Skeletal muscle satellite cell (primary cell): ENCODE measurements around the gene ZNF365.
"Not testable (repeated sequence)": the region's sequence is repeated elsewhere in the genome, so short reads cannot be mapped to it uniquely, and the experiment has no call there.

Experiments
- H3K27me3 ChIP-seq: 2 replicates; pipeline ENCODE4 v1.7.0; 2013; ENCODE audit warnings: low read length; ENCODE audit not compliant: control insufficient read depth, insufficient read depth
- H3K36me3 ChIP-seq: 2 replicates; pipeline ENCODE4 v1.7.0; 2013; ENCODE audit warnings: mild to moderate bottlenecking, control low read depth, low read length; ENCODE audit not compliant: insufficient read depth
- H3K4me1 ChIP-seq: 2 replicates; pipeline ENCODE4 v1.7.0; 2013; ENCODE audit warnings: low read length; ENCODE audit not compliant: control insufficient read depth, insufficient read depth
- H3K4me2 ChIP-seq: 2 replicates; pipeline ENCODE4 v1.7.0; 2013; ENCODE audit warnings: mild to moderate bottlenecking, low read length
- H3K4me3 ChIP-seq: 2 replicates; pipeline ENCODE4 v1.7.0; 2013; ENCODE audit warnings: low read length
- H3K9ac ChIP-seq: 2 replicates; pipeline ENCODE4 v1.7.0; 2013; ENCODE audit warnings: mild to moderate bottlenecking, low read depth, low read length, moderate library complexity
- H3K9me3 ChIP-seq: replicated peaks from 2 replicates; pipeline ENCODE4 v1.7.0; 2013; ENCODE audit warnings: mild to moderate bottlenecking, control low read depth, low read length

Gene ZNF365

DNA sequence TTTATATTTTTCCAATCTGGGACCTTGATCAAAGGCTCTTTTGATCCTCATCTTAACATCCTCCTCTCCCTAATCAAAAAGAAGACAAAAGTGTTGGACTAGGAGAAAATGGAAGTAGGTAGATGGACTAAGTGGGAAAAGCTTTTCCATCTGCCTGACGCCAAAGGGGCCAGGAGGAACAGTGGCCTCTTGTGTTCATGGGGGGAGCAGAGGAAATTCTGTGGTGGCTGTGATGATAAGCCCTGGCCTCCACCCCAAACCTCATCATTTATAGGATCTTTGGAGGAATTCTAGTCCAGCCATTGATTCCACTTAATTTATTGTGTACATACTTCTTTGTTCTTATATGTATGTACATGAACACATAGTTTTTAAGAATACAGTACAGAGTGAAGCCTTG lies 21.7 kb downstream of the ZNF365 start:
- peaks cover 4% of the 10 kb centered on the region for H3K4me1 ChIP-seq
- no peaks in the 10 kb centered on the region for H3K9me3 ChIP-seq
- no peak overlapping the region for H3K9ac ChIP-seq
- no peaks in the 10 kb centered on the region for H3K36me3 ChIP-seq
- no peaks in the 10 kb centered on the region for H3K27me3 ChIP-seq
- H3K4me3 ChIP-seq: no peak overlapping the region
- H3K4me2 ChIP-seq: no peak overlapping the region

DNA sequence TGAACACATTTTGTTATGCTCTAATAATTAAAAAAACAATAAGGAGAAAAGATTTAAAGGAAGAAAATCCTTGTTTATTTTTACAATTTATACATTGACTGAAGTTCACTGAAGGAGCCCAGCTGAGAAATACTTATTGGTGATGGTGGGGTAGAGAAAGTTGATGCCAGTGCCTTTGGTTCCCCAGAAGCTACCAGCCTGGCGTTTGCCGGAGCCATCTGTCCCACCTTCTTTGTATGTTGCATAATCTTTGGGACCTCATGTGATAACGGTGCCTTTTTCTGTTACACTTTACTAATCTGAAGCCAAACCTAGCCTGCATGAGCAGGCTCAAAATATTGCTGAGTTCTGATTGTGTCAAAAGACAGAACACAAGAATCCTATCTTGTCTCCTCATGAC lies 22.7 kb downstream of the ZNF365 start:
- no peak overlapping the region for H3K4me2 ChIP-seq
- H3K9me3 ChIP-seq: no peaks in the 10 kb centered on the region
- no peak overlapping the region for H3K9ac ChIP-seq
- H3K4me3 ChIP-seq: no peak overlapping the region
- no peaks in the 10 kb centered on the region for H3K27me3 ChIP-seq
- H3K36me3 ChIP-seq: no peaks in the 10 kb centered on the region
- H3K4me1 ChIP-seq: peaks cover 4% of the 10 kb centered on the region

DNA sequence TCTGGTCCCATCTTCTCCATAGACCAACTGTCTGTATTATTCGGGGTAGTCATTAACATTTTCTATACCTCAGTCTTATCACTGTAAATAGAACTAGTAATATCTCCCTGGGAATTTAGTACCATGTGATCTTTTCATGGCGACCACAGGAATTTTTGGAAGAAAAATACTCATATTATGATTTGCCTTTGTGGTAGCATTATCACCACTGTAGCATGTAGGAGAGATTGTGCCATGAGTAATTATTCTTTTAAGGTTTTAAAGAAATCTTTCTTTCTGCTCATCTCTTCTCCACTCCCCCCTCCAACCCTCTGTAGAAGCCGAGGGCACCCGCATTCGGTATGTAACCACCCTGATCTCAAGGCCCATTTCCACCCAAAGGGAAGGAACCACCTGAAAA lies 25.0 kb downstream of the ZNF365 start:
- H3K4me1 ChIP-seq: peaks cover 4% of the 10 kb centered on the region
- H3K36me3 ChIP-seq: no peaks in the 10 kb centered on the region
- no peaks in the 10 kb centered on the region for H3K9me3 ChIP-seq
- no peak overlapping the region for H3K9ac ChIP-seq
- no peak overlapping the region for H3K4me2 ChIP-seq
- H3K4me3 ChIP-seq: no peak overlapping the region
- H3K27me3 ChIP-seq: no peaks in the 10 kb centered on the region

DNA sequence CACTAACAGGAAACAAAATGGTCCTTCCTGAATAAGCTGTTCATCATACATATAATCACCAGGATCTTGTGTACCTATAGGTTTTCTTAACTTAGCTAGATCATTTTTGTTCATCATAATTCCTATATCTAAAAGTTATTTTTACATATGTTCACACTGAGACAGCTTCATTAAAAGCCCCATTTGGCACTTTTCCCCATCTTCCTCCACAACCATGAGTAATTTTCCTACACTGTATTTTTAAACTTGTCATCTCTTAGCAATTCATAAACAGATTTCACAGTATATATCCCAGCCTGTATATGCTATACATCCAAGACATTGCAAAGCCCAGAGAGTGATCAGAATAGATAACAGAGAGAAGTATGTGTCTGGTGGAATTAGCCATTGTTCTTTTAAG lies 28.3 kb downstream of the ZNF365 start:
- Histone ChIP-seq H3K9ac (no peak overlapping the region), H3K4me3 (no peak overlapping the region), H3K9me3 (no peaks in the 10 kb centered on the region), H3K4me2 (no peak overlapping the region), H3K4me1 (peaks cover 4% of the 10 kb centered on the region), H3K27me3 (no peaks in the 10 kb centered on the region), H3K36me3 (no peaks in the 10 kb centered on the region)

DNA sequence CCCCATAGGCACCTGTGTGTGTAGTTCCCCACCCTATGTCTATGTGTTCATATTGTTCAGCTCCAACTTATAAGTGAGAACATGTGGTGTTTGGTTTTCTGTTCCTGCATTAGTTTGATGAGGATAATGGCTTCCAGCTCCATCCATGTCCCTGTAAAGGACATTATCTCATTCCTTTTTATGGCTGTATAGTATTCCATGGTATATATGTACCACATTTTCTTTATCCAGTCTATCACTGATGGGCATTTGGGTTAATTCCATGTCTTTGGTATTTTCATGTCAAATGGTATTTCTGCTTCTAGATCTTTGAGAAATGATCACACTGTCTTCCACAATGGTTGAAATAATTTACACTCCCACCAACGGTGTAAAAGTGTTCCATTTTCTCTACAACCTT lies 36.4 kb downstream of the ZNF365 start:
- H3K4me3 ChIP-seq, H3K9ac ChIP-seq, H3K9me3 ChIP-seq, H3K36me3 ChIP-seq, H3K27me3 ChIP-seq, H3K4me2 ChIP-seq, H3K4me1 ChIP-seq: not testable (repeated sequence)

DNA sequence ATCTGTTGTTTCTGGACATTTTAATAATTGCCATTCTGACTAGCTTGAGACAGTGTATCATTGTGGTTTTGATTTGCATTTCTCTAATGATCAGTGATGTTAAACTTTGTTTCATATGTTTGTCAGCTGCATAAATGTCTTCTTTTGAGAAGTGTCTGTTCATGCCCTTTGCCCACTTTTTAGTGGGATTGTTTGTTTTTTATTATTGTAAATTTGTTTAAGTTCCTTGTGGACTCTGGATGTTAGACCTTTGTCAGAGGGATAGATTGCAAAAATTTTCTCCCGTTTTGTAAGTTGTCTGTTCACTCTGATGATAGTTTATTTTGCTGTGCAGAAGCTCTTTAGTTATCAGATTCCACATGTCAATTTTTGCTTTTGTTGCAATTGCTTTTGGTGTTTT lies 36.8 kb downstream of the ZNF365 start:
- not testable (repeated sequence) for H3K9me3 ChIP-seq, H3K27me3 ChIP-seq, H3K4me2 ChIP-seq, H3K4me1 ChIP-seq, H3K4me3 ChIP-seq, H3K36me3 ChIP-seq, H3K9ac ChIP-seq

DNA sequence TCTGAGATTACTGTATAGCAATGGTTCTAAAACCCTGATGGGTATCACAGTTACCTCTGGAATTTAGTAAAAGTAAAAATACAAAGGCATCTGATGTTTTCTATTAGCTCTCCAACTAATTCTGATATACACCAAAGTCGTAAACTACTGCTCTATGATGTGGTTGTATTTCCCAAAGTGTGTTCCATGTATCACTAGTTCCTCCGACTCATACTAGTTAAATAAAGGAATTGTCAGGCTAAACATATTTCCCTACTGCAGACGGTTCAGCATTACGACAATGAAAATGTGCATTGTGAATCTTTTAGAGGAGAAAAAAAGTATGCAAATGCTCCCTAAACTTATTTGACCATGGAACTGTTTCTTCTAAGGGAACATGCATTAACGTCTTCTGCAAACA lies 38.9 kb downstream of the ZNF365 start:
- no peaks in the 10 kb centered on the region for H3K4me1 ChIP-seq
- H3K4me3 ChIP-seq: no peak overlapping the region
- no peak overlapping the region for H3K9ac ChIP-seq
- no peaks in the 10 kb centered on the region for H3K36me3 ChIP-seq
- no peaks in the 10 kb centered on the region for H3K27me3 ChIP-seq
- no peak overlapping the region for H3K4me2 ChIP-seq
- H3K9me3 ChIP-seq: no peaks in the 10 kb centered on the region

DNA sequence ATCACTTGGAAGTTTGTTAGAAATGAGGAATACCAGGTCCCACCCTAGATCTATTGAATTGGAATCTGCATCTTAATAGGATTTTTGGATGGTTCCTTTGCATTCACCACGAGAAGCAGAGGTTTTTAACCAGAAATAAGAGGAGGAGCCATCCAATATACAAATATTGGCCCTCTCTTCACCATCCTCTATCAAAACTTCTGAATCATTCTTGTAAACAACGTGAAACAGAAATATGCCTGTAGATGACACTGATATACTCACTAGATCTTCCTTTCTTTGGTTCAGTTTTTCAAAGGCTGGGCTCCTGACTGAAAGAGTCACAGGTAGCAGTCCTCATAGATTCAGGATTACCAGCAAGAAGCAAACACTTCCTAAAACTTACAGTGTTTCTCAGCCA lies 39.5 kb downstream of the ZNF365 start:
- no peak overlapping the region for H3K4me2 ChIP-seq
- H3K27me3 ChIP-seq: no peaks in the 10 kb centered on the region
- no peaks in the 10 kb centered on the region for H3K9me3 ChIP-seq
- no peaks in the 10 kb centered on the region for H3K4me1 ChIP-seq
- H3K9ac ChIP-seq: no peak overlapping the region
- no peaks in the 10 kb centered on the region for H3K36me3 ChIP-seq
- H3K4me3 ChIP-seq: no peak overlapping the region

DNA sequence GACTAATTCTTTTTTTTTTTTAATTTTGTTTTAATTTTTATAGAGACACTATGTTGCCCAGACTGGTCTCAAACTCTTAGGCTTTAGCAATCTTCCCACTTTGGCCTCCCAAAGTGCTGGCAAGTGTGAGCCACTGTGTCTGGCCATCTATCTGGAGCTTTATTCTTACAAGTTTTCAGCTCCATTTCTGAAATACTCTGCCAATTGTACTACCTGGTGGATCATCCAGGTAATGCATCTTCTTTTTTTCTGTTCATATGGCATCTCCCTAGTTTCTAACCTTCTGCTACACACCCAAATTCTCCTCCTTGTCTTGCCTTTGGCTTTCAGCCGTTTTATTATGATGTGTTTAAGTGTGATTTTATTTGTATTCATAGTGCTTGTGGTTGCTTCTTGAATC lies 40.2 kb downstream of the ZNF365 start:
- Histone ChIP-seq H3K27me3 (no peaks in the 10 kb centered on the region), H3K36me3 (no peaks in the 10 kb centered on the region), H3K4me2 (no peak overlapping the region), H3K4me3 (no peak overlapping the region), H3K4me1 (no peaks in the 10 kb centered on the region), H3K9ac (no peak overlapping the region), H3K9me3 (no peaks in the 10 kb centered on the region)

DNA sequence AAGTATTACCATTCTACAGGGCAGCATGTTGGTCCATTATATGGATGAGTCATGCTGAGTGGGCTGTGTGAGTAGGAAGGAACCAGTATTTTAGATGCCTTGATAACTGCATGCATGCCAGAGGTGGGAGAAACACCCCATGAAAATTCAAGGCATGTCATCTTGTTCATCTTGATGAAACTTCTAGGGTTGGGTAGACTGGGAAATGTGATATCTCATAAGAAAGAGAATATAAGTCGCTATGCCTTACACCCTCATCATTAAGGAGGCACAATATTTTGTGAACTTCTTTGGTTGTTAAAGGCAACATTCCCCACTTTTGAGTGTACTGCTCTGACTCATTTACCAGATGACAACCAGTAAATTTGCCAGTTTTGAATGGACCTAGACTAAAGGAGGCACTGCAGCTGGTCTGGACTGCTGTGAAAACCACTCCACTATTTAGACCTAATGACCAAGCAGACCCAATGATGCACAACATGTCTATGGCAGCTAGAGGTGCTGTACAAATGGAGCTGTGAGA lies 48.0 kb downstream of the ZNF365 start:
- H3K4me2 ChIP-seq: peak overlapping the region; percentile 38
- no peak overlapping the region for H3K9ac ChIP-seq
- no peaks in the 10 kb centered on the region for H3K27me3 ChIP-seq
- H3K4me1 ChIP-seq: peaks cover 33% of the 10 kb centered on the region
- H3K9me3 ChIP-seq: no peaks in the 10 kb centered on the region
- no peaks in the 10 kb centered on the region for H3K36me3 ChIP-seq
- no peak overlapping the region for H3K4me3 ChIP-seq

DNA sequence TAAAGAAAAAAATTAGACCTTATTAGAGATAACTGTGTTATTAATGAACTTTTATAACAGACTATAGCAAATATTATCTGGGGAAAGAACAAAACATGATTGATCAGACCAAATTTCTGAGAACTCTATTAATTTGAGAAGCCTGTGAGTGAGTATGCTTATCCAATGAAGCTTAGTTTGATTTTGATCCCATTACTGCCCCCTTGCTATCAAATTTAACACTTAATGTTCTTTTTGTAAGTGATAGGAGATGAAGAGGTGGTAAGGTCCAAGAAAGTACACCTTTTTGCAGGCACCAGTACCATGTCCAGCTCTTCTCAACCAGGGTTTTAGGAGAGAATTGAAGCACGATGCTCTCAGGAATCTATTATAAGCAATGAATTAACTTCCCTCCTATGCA lies 49.9 kb downstream of the ZNF365 start:
- no peaks in the 10 kb centered on the region for H3K27me3 ChIP-seq
- no peaks in the 10 kb centered on the region for H3K36me3 ChIP-seq
- no peak overlapping the region for H3K4me3 ChIP-seq

DNA sequence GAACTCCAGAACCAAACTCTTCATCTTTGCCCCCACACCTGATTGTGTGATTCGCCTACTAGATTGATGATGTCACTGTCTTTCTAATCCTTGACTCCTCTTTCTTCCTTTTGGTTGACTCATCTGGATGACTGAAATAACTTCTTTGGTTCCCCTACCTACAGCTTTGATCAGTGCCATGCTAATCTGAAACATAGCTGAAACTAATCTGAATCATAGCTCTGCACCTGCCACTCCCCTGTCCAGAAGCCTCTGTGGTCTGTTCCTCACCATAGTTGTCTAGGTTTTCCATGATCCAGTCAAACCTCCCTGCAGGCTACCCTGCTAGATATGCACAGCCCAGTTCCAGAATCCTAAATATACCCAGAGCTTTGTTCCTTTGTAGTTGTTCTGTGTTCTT lies 51.9 kb downstream of the ZNF365 start:
- H3K9me3 ChIP-seq: no peaks in the 10 kb centered on the region
- no peak overlapping the region for H3K4me2 ChIP-seq
- H3K4me3 ChIP-seq: no peak overlapping the region
- H3K9ac ChIP-seq: no peak overlapping the region
- no peaks in the 10 kb centered on the region for H3K27me3 ChIP-seq
- peaks cover 24% of the 10 kb centered on the region for H3K4me1 ChIP-seq
- no peaks in the 10 kb centered on the region for H3K36me3 ChIP-seq

More for the DNA sequence above, 49.9 kb downstream of the ZNF365 start:
- Histone ChIP-seq H3K4me1 (peaks cover 33% of the 10 kb centered on the region), H3K9me3 (no peaks in the 10 kb centered on the region), H3K9ac (no peak overlapping the region), H3K4me2 (no peak overlapping the region)
